ENCODE results near the gene NRTN.

The NRTN gene

GRCh38 chr19:5785423-5785822 lies 19.4 kb upstream of the NRTN start:
- H3K4me3 ChIP-seq (ENCODE audit: low read length) = no peak overlapping the region
- no peak for DNase-seq (ENCODE audit: low read depth)
- TF ChIP-seq CTCF (IDR thresholded peaks at IDR 0.05; ENCODE audit: insufficient read depth, low read depth, low read length, missing control alignments) = no peak

DNA sequence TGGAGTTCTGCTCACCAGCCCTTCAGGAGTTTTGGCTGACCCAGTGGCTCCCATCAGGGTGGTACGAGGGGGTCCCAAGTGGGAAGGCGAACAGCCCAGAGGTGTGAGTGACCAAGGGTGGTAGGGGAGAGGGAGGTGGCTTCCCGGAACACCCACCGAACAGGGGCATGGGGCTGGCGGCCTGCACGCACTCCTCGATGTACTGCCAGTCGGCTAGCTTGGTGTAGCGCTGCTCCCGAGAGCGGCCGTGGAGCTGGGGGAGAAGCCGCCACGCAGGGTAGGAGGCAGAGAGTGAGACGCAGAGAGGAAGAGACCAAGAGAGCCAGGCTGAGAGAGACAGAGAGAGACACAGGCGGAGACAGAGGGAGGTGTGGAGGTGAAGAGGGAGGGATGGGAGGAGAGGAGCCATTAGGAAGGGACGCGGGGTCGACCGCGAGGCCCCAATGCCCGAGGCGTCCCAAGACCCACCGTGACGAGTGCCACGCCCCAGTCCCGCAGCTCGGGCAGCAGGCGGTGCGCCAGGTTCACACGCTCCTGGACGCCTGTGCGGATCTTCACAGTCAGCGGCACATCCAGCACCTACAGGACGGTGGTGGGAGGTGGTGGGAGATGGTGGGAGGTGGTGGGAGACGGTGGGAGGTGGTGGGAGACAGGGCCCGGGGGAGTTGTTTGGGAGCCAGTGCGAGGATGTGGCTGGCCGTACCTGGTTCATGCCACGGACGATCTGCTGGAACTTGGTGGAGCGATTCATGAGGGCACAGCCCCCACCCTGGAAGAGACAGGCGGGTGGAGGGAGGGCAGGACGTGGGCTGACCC lies 18.1 kb upstream of the NRTN start:
- TF ChIP-seq CTCF (IDR thresholded peaks at IDR 0.05; ENCODE audit: insufficient read depth, low read depth, low read length, missing control alignments) = no peak
- DNase-seq (ENCODE audit: low read depth) = no peak
- no peak overlapping the region for H3K4me3 ChIP-seq (ENCODE audit: low read length)

DNA sequence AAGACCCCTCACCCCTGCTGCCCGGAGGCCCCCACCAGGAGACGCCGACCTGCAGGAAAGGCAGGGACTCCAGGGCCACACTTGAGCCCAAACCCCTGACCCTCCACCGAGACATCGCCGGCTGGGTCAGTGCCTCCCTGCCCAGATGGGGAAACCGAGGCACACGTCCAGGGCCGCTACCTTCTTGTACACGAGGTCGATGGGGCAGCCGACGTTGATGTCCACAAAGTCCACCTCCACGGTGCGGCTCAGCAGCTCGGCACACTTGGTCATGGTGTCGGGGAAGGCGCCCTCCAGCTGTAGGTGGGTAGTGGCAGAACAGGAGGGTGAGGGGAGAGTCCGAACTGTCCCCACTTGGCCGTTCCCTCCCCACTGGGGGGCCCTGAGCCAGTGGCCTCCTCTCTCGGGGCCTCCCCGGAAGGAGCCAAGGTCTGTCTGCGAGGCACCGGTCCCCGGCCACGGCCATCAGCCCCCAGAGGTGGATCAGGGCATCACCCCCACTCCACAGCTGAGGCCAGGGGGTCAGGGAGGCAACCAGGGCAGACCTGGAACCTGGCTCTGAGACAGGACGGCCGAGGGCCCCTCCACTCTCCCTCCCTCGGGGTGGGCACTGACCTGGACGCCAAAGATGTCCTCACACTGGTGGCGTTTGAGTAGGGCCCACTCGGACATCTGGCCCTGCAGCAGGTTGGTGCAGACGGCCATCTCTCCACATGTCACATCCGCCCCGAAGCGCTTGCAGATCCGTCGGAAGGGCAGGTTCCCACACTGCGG lies 17.3 kb upstream of the NRTN start:
- no peak overlapping the region for H3K4me3 ChIP-seq (ENCODE audit: low read length)
- TF ChIP-seq CTCF (IDR thresholded peaks at IDR 0.05; ENCODE audit: insufficient read depth, low read depth, low read length, missing control alignments) = no peak
- DNase-seq (ENCODE audit: low read depth) = no peak

DNA sequence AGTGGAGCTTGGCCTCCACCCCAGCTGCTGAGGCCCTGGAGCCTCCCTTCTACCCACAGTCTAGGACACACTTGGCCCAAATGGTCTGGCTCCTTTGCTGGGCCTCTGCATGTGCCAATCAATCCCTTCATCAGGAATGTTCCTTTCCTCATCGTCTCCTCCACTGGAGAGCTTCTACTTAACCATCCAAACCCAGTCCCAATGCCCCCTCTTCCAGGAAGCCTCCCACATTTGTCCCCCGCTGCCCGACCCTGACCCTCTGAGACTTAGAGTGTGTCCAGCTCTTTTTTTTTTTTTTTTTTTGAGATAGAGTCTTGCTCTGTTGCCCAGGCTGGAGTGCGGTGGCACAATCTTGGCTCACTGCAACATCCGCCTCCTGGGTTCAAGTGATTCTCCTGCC lies 16.4 kb upstream of the NRTN start:
- no peak overlapping the region for H3K4me3 ChIP-seq (ENCODE audit: low read length)
- no peak for TF ChIP-seq CTCF (IDR thresholded peaks at IDR 0.05; ENCODE audit: insufficient read depth, low read depth, low read length, missing control alignments)
- DNase-seq (ENCODE audit: low read depth) = no peak

- peak overlapping the region; percentile 96 for H3K4me3 ChIP-seq (ENCODE audit: low read length)
- TF ChIP-seq CTCF (IDR thresholded peaks at IDR 0.05; ENCODE audit: insufficient read depth, low read depth, low read length, missing control alignments) = no peak
- no peak for DNase-seq (ENCODE audit: low read depth)
Observed at GRCh38 chr19:5789351-5789761, 15.5 kb upstream of the NRTN start.

- no peak for TF ChIP-seq CTCF (IDR thresholded peaks at IDR 0.05; ENCODE audit: insufficient read depth, low read depth, low read length, missing control alignments)
- DNase-seq (ENCODE audit: low read depth) = peak; percentile 90
- peak overlapping the region; percentile 96 for H3K4me3 ChIP-seq (ENCODE audit: low read length)
Observed at GRCh38 chr19:5789886-5790558, 14.8 kb upstream of the NRTN start.
